DND-41 (cell line): Measurements from ENCODE around the gene DNAJC5.

Experiments used
- ATAC-seq: fragments of 200-7000 bp; cut with Tn5 transposase; 3 replicates; pipeline ENCODE4 v1.9.1; 2021; ENCODE audit warnings: low read depth; ENCODE audit not compliant: insufficient read depth
- DNase-seq: peaks from one replicate; pipeline ENCODE4 v3.0.0-alpha.2; 2020
- H2AFZ ChIP-seq: 2 replicates; pipeline ENCODE4 v1.6.0; 2012; ENCODE audit warnings: low read depth, low read length
- H3K27ac ChIP-seq: 2 replicates; pipeline ENCODE4 v1.5.1; 2012; ENCODE audit warnings: low read length, inconsistent platforms
- H3K27me3 ChIP-seq: fragments of 200-600 bp; sonication (generic); 2 replicates; pipeline ENCODE4 v1.6.0; 2012; ENCODE audit warnings: low read length, mild to moderate bottlenecking, inconsistent platforms; ENCODE audit not compliant: insufficient read depth, poor library complexity
- H3K36me3 ChIP-seq: 2 replicates; pipeline ENCODE4 v1.5.1; 2012; ENCODE audit warnings: low read length, inconsistent platforms; ENCODE audit not compliant: insufficient read depth
- H3K4me1 ChIP-seq: 2 replicates; pipeline ENCODE4 v1.5.1; 2012; ENCODE audit warnings: mild to moderate bottlenecking, low read length; ENCODE audit not compliant: insufficient read depth
- H3K4me2 ChIP-seq: 2 replicates; pipeline ENCODE4 v1.6.0; 2012; ENCODE audit warnings: mild to moderate bottlenecking, moderate library complexity, low read length, inconsistent platforms; ENCODE audit not compliant: insufficient read depth
- H3K4me3 ChIP-seq, 2 experiments: fragments of 200-600 bp in 1 of 2; shearing (Covaris generic) in 1 of 2; 2 replicates each; pipeline ENCODE4 v1.5.1; 2012 to 2016; ENCODE audit warnings: inconsistent platforms in 2 of 2, low read length in 2 of 2, mild to moderate bottlenecking in 2 of 2, low read depth in 1 of 2, moderate library complexity in 1 of 2
- H3K79me2 ChIP-seq: 2 replicates; pipeline ENCODE4 v1.6.0; 2012; ENCODE audit warnings: low read length, inconsistent platforms; ENCODE audit not compliant: insufficient read depth
- H3K9ac ChIP-seq: 2 replicates; pipeline ENCODE4 v1.6.0; 2012; ENCODE audit warnings: low read depth, mild to moderate bottlenecking, inconsistent platforms, low read length, moderate library complexity
- H3K9me3 ChIP-seq: 2 replicates; pipeline ENCODE4 v1.5.1; 2012; ENCODE audit warnings: low read length, moderate library complexity, mild to moderate bottlenecking, inconsistent platforms; ENCODE audit not compliant: insufficient read depth, severe bottlenecking
- H4K20me1 ChIP-seq: 2 replicates; pipeline ENCODE4 v1.6.0; 2012; ENCODE audit warnings: low read length; ENCODE audit not compliant: insufficient read depth
- EZH2 ChIP-seq: IDR thresholded peaks from 3 replicates; pipeline ENCODE4 v1.6.1; 2012; ENCODE audit warnings: borderline replicate concordance, low read depth, mild to moderate bottlenecking, moderate library complexity, low read length, inconsistent platforms; ENCODE audit not compliant: severe bottlenecking
- TF ChIP-seq, protein P1 (sequence below): IDR thresholded peaks from 2 replicates; pipeline ENCODE4 v1.5.1; 2012; ENCODE audit warnings: borderline replicate concordance, low read length, moderate library complexity, mild to moderate bottlenecking; ENCODE audit not compliant: poor library complexity, severe bottlenecking; ENCODE audit errors: extremely low read depth

The DNAJC5 gene

DNA sequence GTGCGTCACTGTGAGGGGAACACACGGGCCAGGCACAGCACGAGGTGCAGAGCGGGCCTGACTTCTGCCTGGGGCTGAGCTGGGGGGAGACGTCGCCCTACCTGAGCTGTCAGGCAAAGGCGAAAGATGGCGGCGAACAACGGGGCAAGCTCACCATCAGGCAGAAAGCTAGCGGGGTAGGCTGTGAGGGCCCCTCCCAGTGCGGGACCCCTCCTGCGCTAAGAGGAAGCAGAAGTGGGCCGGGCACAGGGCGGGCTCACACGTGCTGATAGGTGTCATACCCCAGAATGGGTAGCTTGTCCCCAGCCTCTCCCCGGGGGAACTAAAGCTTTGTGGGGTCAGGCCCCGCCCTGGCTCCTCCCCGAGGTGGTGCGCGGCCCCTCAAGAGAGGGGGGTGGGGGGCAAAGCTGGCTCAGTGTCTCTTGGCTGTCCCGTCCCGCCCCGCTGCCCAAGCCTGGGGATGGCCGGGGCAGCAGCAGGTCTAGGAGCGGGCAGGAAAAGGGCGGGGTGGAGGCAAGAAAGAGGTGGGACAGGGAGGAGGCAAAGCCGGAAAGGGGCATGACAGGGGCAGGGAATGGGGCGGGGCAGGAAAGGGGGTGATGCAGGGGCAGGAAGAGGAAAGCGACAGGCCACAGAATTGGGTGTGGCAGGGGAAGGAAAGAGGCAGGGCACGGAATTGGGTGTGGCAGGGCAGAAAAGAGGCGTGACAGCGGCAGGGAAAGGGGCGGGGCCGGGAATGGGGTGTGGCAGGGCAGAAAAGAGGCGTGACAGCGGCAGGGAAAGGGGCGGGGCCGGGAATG lies 46.6 kb downstream of the DNAJC5 start:
- Histone ChIP-seq H3K9me3 (no peaks in the 10 kb centered on the region), H3K9ac (no peak overlapping the region), H4K20me1 (peaks cover 79% of the 10 kb centered on the region)

GRCh38 chr20:63942250-63942951 lies 47.5 kb downstream of the DNAJC5 start:
- Histone ChIP-seq H3K79me2 (peaks cover 53% of the 10 kb centered on the region), H4K20me1 (peaks cover 81% of the 10 kb centered on the region), H2AFZ (no peak overlapping the region), H3K27ac (no peak overlapping the region), H3K4me1 (no peaks in the 10 kb centered on the region), H3K9ac (no peak overlapping the region), H3K9me3 (no peaks in the 10 kb centered on the region), H3K4me3 (no peak overlapping the region), H3K36me3 (peaks cover 82% of the 10 kb centered on the region), H3K27me3 (no peaks in the 10 kb centered on the region), H3K4me2 (no peak overlapping the region)
- TF ChIP-seq, protein P1, sequence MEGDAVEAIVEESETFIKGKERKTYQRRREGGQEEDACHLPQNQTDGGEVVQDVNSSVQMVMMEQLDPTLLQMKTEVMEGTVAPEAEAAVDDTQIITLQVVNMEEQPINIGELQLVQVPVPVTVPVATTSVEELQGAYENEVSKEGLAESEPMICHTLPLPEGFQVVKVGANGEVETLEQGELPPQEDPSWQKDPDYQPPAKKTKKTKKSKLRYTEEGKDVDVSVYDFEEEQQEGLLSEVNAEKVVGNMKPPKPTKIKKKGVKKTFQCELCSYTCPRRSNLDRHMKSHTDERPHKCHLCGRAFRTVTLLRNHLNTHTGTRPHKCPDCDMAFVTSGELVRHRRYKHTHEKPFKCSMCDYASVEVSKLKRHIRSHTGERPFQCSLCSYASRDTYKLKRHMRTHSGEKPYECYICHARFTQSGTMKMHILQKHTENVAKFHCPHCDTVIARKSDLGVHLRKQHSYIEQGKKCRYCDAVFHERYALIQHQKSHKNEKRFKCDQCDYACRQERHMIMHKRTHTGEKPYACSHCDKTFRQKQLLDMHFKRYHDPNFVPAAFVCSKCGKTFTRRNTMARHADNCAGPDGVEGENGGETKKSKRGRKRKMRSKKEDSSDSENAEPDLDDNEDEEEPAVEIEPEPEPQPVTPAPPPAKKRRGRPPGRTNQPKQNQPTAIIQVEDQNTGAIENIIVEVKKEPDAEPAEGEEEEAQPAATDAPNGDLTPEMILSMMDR: no peak
- no peak for TF ChIP-seq EZH2
- peak; percentile 47 for DNase-seq
- ATAC-seq: no peak

More for the DNA sequence above, 46.6 kb downstream of the DNAJC5 start:
- DNase-seq (peak; percentile 43), ATAC-seq (0 out of 3 replicates have a peak, but pooled peaks have one; percentile 10)
- H3K4me2 ChIP-seq: no peak overlapping the region
- no peak overlapping the region for H3K27ac ChIP-seq
- peaks cover 81% of the 10 kb centered on the region for H3K36me3 ChIP-seq
- no peaks in the 10 kb centered on the region for H3K4me1 ChIP-seq
- no peaks in the 10 kb centered on the region for H3K27me3 ChIP-seq
- H2AFZ ChIP-seq: no peak overlapping the region
- peaks cover 45% of the 10 kb centered on the region for H3K79me2 ChIP-seq
- no peak overlapping the region for H3K4me3 ChIP-seq
- TF ChIP-seq, protein P1: no peak
- no peak for TF ChIP-seq EZH2

GRCh38 chr20:63942969-63943807 lies 48.3 kb downstream of the DNAJC5 start:
- Histone ChIP-seq H3K27me3 (no peaks in the 10 kb centered on the region), H3K4me3 (no peak overlapping the region), H3K9ac (no peak overlapping the region), H3K4me1 (no peaks in the 10 kb centered on the region), H4K20me1 (peaks cover 87% of the 10 kb centered on the region), H3K4me2 (no peak overlapping the region), H3K36me3 (peaks cover 82% of the 10 kb centered on the region), H3K9me3 (no peaks in the 10 kb centered on the region), H2AFZ (no peak overlapping the region), H3K79me2 (peaks cover 61% of the 10 kb centered on the region), H3K27ac (no peak overlapping the region)
- ATAC-seq (no peak), DNase-seq (no peak)
- TF ChIP-seq EZH2: no peak
- TF ChIP-seq, protein P1: no peak
